PC-9 (cell line): ENCODE results near the gene NRG3.

Source experiments
- CTCF ChIP-seq: fragments of 200-600 bp; sonication (generic); conservative IDR thresholded peaks from 2 replicates; pipeline ENCODE4 v1.6.1; 2017; ENCODE audit warnings: mixed run types, antibody characterized with exemption, mild to moderate bottlenecking, moderate library complexity
- EZH2 ChIP-seq: fragments of 200-600 bp; sonication (generic); IDR thresholded peaks from 2 replicates; pipeline ENCODE4 v1.8.0; 2017; ENCODE audit warnings: antibody characterized with exemption, low read depth

DNA sequence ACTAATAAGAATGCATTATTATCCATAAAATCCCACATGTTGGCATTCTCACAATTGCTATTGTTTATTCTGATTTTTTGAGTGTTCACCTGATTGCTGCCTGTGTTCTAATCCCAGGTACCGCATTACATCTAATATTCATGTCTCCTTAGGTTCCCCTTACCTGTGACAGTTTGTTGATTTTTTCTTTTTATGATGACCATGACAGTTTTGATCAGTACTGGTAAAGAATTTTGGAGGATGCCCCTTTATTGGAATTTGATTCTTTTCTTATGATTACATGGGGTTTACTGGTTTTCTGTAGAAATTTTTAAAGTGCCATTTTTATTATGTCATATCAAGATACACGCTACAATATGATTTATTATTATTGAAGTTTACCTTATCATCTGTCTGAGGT lies 1091.1 kb downstream of the NRG3 start:
- TF ChIP-seq CTCF (no peak), EZH2 (no peak)
